A549 (cell line): ENCODE measurements around the gene ANXA3. TPM values are rescaled to one million over a fixed set of nuclear protein-coding genes. Genes with fewer than 3 reads are reported as not detected.

Experiments
- ATAC-seq, 2 experiments: fragments of 200-7000 bp in 1 of 2; fragments of >200 bp in 1 of 2; cut with Nextera tagmentation in 1 of 2; cut with Tn5 transposase in 1 of 2; 3 replicates each; pipeline versions ENCODE4 v1.8.0 to v1.9.1; 2018 to 2020; ENCODE audit warnings: mild to moderate bottlenecking in 1 of 2, moderate library complexity in 1 of 2
- CTCF ChIA-PET: fragments of 300-600 bp; sonication (Branson Sonifier 250); formaldehyde crosslinking; extraction: SDS; loops from one replicate; lab custom pipeline; 2021; ENCODE audit warnings: antibody characterized with exemption, inconsistent platforms; lab: Yijun Ruan, JAX
- POLR2A ChIA-PET: fragments of 350-600 bp; formaldehyde crosslinking; extraction: SDS; loops from one replicate; lab custom pipeline; 2021; ENCODE audit warnings: antibody characterized with exemption, inconsistent platforms; lab: Yijun Ruan, JAX
- DNase-seq, 2 experiments: peaks; one replicate each; pipeline versions ENCODE4 v3.0.0 to v3.0.0-alpha.2; 2011 to 2016; ENCODE audit warnings: low read depth in 1 of 2, low spot score in 1 of 2
- FAIRE-seq: peaks from 2 replicates; lab custom pipeline; 2011; peaks lifted over from hg19 to GRCh38; lab: Jason Lieb, UNC
- H3K27ac ChIP-seq, 2 experiments: fragments of >200 bp; sonication (Bioruptor Twin); formaldehyde crosslinking; 3 replicates each; pipeline ENCODE4 v1.5.1; 2016 to 2017
- H3K4me1 ChIP-seq: fragments of >200 bp; sonication (Bioruptor Twin); formaldehyde crosslinking; 3 replicates; pipeline ENCODE4 v1.6.1; 2016
- H3K4me2 ChIP-seq: fragments of >200 bp; sonication (Bioruptor Twin); formaldehyde crosslinking; 3 replicates; pipeline ENCODE4 v1.6.1; 2016
- H3K4me3 ChIP-seq: fragments of >200 bp; sonication (Bioruptor Twin); formaldehyde crosslinking; 3 replicates; pipeline ENCODE4 v1.5.1; 2016
- H3K9me3 ChIP-seq: fragments of >200 bp; sonication (Bioruptor Twin); formaldehyde crosslinking; 3 replicates; pipeline ENCODE4 v1.6.1; 2016
- BHLHE40 ChIP-seq: IDR thresholded peaks from 2 replicates; pipeline ENCODE4 v1.6.1; 2012; ENCODE audit warnings: low read depth, low read length, inconsistent platforms
- CBX2 ChIP-seq: fragments of 200-600 bp; sonication (generic); IDR thresholded peaks from 2 replicates; pipeline ENCODE4 v1.6.1; 2016; ENCODE audit warnings: low read depth, mild to moderate bottlenecking, borderline replicate concordance
- CBX8 ChIP-seq: fragments of 200-600 bp; sonication (generic); IDR thresholded peaks from 2 replicates; pipeline ENCODE4 v1.6.1; 2016
- CEBPB ChIP-seq, 2 experiments: fragments of >200 bp in 1 of 2; sonication (Bioruptor Twin) in 1 of 2; formaldehyde crosslinking in 1 of 2; IDR thresholded peaks; 2 replicates each; pipeline ENCODE4 v1.6.1; 2012 to 2016
- CHD2 ChIP-seq: fragments of 150-350 bp; IDR thresholded peaks from 2 replicates; pipeline ENCODE4 v1.6.1; 2014; ENCODE audit warnings: low read length; ENCODE audit not compliant: partially characterized antibody
- EHMT2 ChIP-seq: fragments of 200-600 bp; sonication (generic); IDR thresholded peaks from 2 replicates; pipeline ENCODE4 v1.6.1; 2016; ENCODE audit warnings: antibody characterized with exemption, low read depth, mild to moderate bottlenecking, moderate library complexity
- EP300 ChIP-seq, 2 experiments: fragments of >200 bp; sonication (Bioruptor Twin); formaldehyde crosslinking; IDR thresholded peaks; 2 replicates in 1 of 2; 3 replicates in 1 of 2; pipeline ENCODE4 v1.6.1; 2016 to 2017
- ESRRA ChIP-seq: fragments of 150-350 bp; IDR thresholded peaks from 2 replicates; pipeline ENCODE4 v1.6.1; 2014; ENCODE audit warnings: mild to moderate bottlenecking, low read length, borderline replicate concordance
- FOSL2 ChIP-seq, 2 experiments: fragments of 450-650 bp in 1 of 2; fragments of >200 bp in 1 of 2; sonication (Bioruptor Twin) in 1 of 2; formaldehyde crosslinking; IDR thresholded peaks; 2 replicates each; pipeline versions ENCODE4 v1.5.0 to v1.6.1; 2016 to 2020; ENCODE audit warnings: mild to moderate bottlenecking in 1 of 2, moderate library complexity in 1 of 2
- FOXS1 ChIP-seq: fragments of 250-450 bp; sonication (Bioruptor Pico); IDR thresholded peaks from 2 replicates; pipeline ENCODE4 v1.5.0; 2020; ENCODE audit warnings: mild to moderate bottlenecking, moderate library complexity
- HDAC2 ChIP-seq: fragments of 200-600 bp; sonication (generic); IDR thresholded peaks from 2 replicates; pipeline ENCODE4 v1.6.1; 2016
- JUN ChIP-seq, 2 experiments: fragments of >200 bp; sonication (Bioruptor Twin); formaldehyde crosslinking; IDR thresholded peaks; 2 replicates in 1 of 2; 3 replicates in 1 of 2; pipeline ENCODE4 v1.6.1; 2016 to 2017
- KDM5A ChIP-seq: fragments of 200-600 bp; sonication (generic); IDR thresholded peaks from 2 replicates; pipeline ENCODE4 v1.6.1; 2016; ENCODE audit warnings: antibody characterized with exemption, mild to moderate bottlenecking
- MAFK ChIP-seq: fragments of 450-650 bp; IDR thresholded peaks from 2 replicates; pipeline ENCODE4 v1.6.1; 2014; ENCODE audit not compliant: partially characterized antibody
- MYC ChIP-seq: IDR thresholded peaks from 2 replicates; pipeline ENCODE4 v1.6.1; 2012; ENCODE audit warnings: mild to moderate bottlenecking, inconsistent platforms, low read length, improper control_type of control experiment, borderline replicate concordance
- NPAS2 ChIP-seq: fragments of 250-450 bp; sonication (Bioruptor Pico); IDR thresholded peaks from 2 replicates; pipeline ENCODE4 v1.8.0; 2022; ENCODE audit warnings: mild to moderate bottlenecking, moderate library complexity, borderline replicate concordance
- NR3C1 ChIP-seq: fragments of >200 bp; sonication (Bioruptor Twin); formaldehyde crosslinking; IDR thresholded peaks from 3 replicates; pipeline ENCODE4 v1.6.1; 2017
- POLR2AphosphoS2 ChIP-seq: conservative IDR thresholded peaks from 2 replicates; pipeline ENCODE4 v1.6.1; 2012; ENCODE audit warnings: low read length, improper control_type of control experiment, inconsistent platforms
- RAD21 ChIP-seq, 2 experiments: fragments of >200 bp in 1 of 2; sonication (Bioruptor Twin) in 1 of 2; formaldehyde crosslinking in 1 of 2; IDR thresholded peaks in 1 of 2; conservative IDR thresholded peaks in 1 of 2; 2 replicates in 1 of 2; 3 replicates in 1 of 2; pipeline ENCODE4 v1.6.1; 2012 to 2018; ENCODE audit warnings: inconsistent platforms in 1 of 2
- RARB ChIP-seq: fragments of 250-450 bp; sonication (Bioruptor Pico); IDR thresholded peaks from 2 replicates; pipeline ENCODE4 v1.8.0; 2021; ENCODE audit warnings: mild to moderate bottlenecking, moderate library complexity
- TFCP2L1 ChIP-seq: fragments of 250-450 bp; sonication (Bioruptor Pico); IDR thresholded peaks from 2 replicates; pipeline ENCODE4 v1.5.0; 2021; ENCODE audit warnings: mild to moderate bottlenecking
- ZSCAN20 ChIP-seq: fragments of 250-450 bp; sonication (Bioruptor Pico); IDR thresholded peaks from 2 replicates; pipeline ENCODE4 v1.8.0; 2022; ENCODE audit warnings: mild to moderate bottlenecking, moderate library complexity
- WGBS: methylation state at CpG from one replicate; pipeline ENCODE4 v1.1.6; 2017; ENCODE audit errors: missing lambda C conversion rate; 5-methylcytosine and 5-hydroxymethylcytosine counted together
- polyA plus RNA-seq, 4 experiments: library from polyadenylated mRNA; depleted of rRNA in 3 of 4; stranded (reverse); fragments of >200 nt; fragmentation: RNase III in 1 of 4; extraction: RNeasy Plus Mini Kit Qiagen cat#74134 plus additional on column Dnase treatment in 1 of 4; gene quantifications; 2 replicates in 3 of 4; 3 replicates in 1 of 4; pipeline ENCODE4 v1.2.3, GENCODE V29; 2011 to 2017
- TF ChIP-seq, protein P1 (sequence below): fragments of >200 bp; sonication (Bioruptor Twin); formaldehyde crosslinking; IDR thresholded peaks from 3 replicates; pipeline ENCODE4 v1.6.1; 2016
- TF ChIP-seq, protein P2 (sequence below): fragments of 150-350 bp; IDR thresholded peaks from 2 replicates; pipeline ENCODE4 v1.6.1; 2014; ENCODE audit warnings: low read depth, mild to moderate bottlenecking, low read length
- TF ChIP-seq, protein P3 (sequence below): IDR thresholded peaks from 2 replicates; pipeline ENCODE4 v1.6.1; 2012; ENCODE audit warnings: low read depth, borderline replicate concordance
- TF ChIP-seq, protein P4 (sequence below): fragments of 200-600 bp; sonication (generic); IDR thresholded peaks from 2 replicates; pipeline ENCODE4 v1.6.1; 2016; ENCODE audit warnings: antibody characterized with exemption, mild to moderate bottlenecking, moderate library complexity
- TF ChIP-seq, protein P5 (sequence below): IDR thresholded peaks from 2 replicates; pipeline ENCODE4 v1.6.1; 2012

Gene ANXA3
- polyA plus RNA-seq, 2 of the 4 experiments (the other 2 are of a cell fraction), result 126 to 134 TPM

DNA sequence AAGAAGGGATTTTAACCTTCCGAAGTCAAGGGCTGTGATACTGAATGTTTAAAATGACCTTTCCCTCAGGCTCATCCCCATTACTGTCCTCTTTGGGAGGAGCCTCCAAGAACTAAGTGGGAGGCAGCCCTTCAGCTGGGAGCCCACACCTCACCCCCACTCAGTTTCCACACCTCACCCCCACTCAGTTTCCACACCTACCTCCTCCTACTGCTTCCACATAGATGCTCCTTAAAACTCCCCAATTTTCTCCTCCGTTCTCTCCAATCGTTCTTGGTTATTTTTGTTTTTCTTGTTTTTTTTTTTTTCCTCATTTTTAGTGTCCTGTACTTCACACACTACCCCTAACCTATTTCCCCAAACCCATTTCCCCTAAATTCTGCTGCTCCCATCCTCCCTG is 31.6 kb upstream of the ANXA3 start (continued):
- no peak for TF ChIP-seq MAFK

DNA sequence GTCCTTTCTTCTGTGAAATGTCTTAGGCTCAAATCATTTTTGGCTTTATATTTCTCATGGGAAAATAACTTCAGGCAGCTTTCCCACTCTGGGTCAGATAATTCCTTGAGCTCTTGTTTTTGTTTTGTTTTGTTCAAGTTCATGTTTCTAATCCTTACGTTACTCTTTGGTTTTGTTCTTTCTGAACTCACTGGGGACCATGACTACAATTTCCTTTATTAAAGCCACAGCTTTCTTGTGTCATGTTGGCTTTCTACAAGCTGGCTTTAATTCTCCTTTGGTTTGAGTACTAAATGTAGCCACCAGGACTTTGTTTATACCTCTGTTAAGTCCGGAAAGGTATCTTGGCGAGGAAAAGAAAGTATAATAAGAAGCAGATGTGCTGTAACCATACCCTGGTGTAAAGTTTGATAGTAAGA is 30.8 kb upstream of the ANXA3 start:
- no peak for DNase-seq
- H3K4me2 ChIP-seq, result no peak overlapping the region
- FAIRE-seq, result no peak
- ChIA-PET POLR2A (no interaction called here), CTCF (interaction anchor here (0.6 kb wide), 1 partner anchor 377 kb away, joined by 3 read pairs; no protein-coding TSS in a partner anchor)
- 79% methylated on average over 3 of the region's 3 CpGs for WGBS
- no peak overlapping the region for H3K4me3 ChIP-seq
- TF ChIP-seq CBX2 (no peak), RAD21 (conservative IDR thresholded peaks at IDR 0.05 in 1 of 2, IDR thresholded peaks at IDR 0.05 in 1 of 2) (no peak), FOXS1 (CRISPR knock-in tag) (no peak), HDAC2 (no peak), NR3C1 (no peak), MAFK (no peak), ZSCAN20 (no peak), CBX8 (no peak)
- TF ChIP-seq, protein P1, sequence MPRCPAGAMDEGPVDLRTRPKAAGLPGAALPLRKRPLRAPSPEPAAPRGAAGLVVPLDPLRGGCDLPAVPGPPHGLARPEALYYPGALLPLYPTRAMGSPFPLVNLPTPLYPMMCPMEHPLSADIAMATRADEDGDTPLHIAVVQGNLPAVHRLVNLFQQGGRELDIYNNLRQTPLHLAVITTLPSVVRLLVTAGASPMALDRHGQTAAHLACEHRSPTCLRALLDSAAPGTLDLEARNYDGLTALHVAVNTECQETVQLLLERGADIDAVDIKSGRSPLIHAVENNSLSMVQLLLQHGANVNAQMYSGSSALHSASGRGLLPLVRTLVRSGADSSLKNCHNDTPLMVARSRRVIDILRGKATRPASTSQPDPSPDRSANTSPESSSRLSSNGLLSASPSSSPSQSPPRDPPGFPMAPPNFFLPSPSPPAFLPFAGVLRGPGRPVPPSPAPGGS, result no peak
- TF ChIP-seq, protein P2, sequence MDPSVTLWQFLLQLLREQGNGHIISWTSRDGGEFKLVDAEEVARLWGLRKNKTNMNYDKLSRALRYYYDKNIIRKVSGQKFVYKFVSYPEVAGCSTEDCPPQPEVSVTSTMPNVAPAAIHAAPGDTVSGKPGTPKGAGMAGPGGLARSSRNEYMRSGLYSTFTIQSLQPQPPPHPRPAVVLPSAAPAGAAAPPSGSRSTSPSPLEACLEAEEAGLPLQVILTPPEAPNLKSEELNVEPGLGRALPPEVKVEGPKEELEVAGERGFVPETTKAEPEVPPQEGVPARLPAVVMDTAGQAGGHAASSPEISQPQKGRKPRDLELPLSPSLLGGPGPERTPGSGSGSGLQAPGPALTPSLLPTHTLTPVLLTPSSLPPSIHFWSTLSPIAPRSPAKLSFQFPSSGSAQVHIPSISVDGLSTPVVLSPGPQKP, result no peak
- no peaks in the 10 kb centered on the region for H3K9me3 ChIP-seq
- no peak for ATAC-seq
- H3K4me1 ChIP-seq, result no peaks in the 10 kb centered on the region
- H3K27ac ChIP-seq, result no peak overlapping the region

DNA sequence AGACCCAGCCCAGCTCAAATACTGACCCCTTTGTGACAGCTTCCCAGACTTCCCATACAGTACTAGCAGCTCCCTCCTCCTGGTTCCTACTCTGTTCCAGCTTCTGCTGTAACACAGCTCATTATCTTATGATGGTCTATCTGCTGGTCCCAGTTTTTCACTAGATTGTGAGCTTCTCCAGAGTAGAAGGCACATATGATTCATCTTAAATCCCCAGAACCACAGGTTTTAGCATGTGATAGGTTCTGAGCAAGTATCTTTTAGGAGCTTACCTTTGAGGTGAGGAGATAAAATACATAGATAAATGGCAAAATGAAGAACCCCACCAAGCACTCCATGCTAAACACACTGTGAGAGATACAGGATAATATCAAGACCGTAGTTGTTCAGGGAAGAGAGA is 27.6 kb upstream of the ANXA3 start:
- DNase-seq, result no peak
- POLR2A ChIA-PET, result no interaction called here
- Histone ChIP-seq H3K4me3 (no peak overlapping the region), H3K9me3 (no peaks in the 10 kb centered on the region), H3K27ac (no peak overlapping the region), H3K4me2 (no peak overlapping the region), H3K4me1 (peaks cover 10% of the 10 kb centered on the region)
- TF ChIP-seq KDM5A (no peak), TFCP2L1 (CRISPR knock-in tag) (no peak), JUN (IDR thresholded peaks at IDR 0.05) (no peak), MYC (no peak), NPAS2 (no peak), POLR2AphosphoS2 (no peak), CEBPB (IDR thresholded peaks at IDR 0.05) (no peak), ESRRA (no peak), CHD2 (no peak), HDAC2 (no peak), RARB (no peak), EP300 (IDR thresholded peaks at IDR 0.05) (no peak), EHMT2 (no peak), FOSL2 (IDR thresholded peaks at IDR 0.05) (no peak), FOSL2 (CRISPR knock-in tag; IDR thresholded peaks at IDR 0.05) (no peak), BHLHE40 (no peak)
- TF ChIP-seq, protein P3, sequence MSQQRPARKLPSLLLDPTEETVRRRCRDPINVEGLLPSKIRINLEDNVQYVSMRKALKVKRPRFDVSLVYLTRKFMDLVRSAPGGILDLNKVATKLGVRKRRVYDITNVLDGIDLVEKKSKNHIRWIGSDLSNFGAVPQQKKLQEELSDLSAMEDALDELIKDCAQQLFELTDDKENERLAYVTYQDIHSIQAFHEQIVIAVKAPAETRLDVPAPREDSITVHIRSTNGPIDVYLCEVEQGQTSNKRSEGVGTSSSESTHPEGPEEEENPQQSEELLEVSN, result no peak
- TF ChIP-seq, protein P4, sequence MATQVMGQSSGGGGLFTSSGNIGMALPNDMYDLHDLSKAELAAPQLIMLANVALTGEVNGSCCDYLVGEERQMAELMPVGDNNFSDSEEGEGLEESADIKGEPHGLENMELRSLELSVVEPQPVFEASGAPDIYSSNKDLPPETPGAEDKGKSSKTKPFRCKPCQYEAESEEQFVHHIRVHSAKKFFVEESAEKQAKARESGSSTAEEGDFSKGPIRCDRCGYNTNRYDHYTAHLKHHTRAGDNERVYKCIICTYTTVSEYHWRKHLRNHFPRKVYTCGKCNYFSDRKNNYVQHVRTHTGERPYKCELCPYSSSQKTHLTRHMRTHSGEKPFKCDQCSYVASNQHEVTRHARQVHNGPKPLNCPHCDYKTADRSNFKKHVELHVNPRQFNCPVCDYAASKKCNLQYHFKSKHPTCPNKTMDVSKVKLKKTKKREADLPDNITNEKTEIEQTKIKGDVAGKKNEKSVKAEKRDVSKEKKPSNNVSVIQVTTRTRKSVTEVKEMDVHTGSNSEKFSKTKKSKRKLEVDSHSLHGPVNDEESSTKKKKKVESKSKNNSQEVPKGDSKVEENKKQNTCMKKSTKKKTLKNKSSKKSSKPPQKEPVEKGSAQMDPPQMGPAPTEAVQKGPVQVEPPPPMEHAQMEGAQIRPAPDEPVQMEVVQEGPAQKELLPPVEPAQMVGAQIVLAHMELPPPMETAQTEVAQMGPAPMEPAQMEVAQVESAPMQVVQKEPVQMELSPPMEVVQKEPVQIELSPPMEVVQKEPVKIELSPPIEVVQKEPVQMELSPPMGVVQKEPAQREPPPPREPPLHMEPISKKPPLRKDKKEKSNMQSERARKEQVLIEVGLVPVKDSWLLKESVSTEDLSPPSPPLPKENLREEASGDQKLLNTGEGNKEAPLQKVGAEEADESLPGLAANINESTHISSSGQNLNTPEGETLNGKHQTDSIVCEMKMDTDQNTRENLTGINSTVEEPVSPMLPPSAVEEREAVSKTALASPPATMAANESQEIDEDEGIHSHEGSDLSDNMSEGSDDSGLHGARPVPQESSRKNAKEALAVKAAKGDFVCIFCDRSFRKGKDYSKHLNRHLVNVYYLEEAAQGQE, result no peak
- TF ChIP-seq, protein P5, sequence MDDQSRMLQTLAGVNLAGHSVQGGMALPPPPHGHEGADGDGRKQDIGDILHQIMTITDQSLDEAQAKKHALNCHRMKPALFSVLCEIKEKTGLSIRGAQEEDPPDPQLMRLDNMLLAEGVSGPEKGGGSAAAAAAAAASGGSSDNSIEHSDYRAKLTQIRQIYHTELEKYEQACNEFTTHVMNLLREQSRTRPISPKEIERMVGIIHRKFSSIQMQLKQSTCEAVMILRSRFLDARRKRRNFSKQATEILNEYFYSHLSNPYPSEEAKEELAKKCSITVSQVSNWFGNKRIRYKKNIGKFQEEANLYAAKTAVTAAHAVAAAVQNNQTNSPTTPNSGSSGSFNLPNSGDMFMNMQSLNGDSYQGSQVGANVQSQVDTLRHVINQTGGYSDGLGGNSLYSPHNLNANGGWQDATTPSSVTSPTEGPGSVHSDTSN, result no peak
- ATAC-seq, result no peak
- 16% methylated on average over 1 of the region's 1 CpG for WGBS
- CTCF ChIA-PET, result interaction anchor here (1.1 kb wide), 1 partner anchor 464 kb away, joined by 3 read pairs; no protein-coding TSS in a partner anchor
- no peak for FAIRE-seq
